COR-L47 (cell line): ENCODE data around the gene HSD17B10.
"Not testable (repeated sequence)": the region's sequence is repeated elsewhere in the genome, so short reads cannot be mapped to it uniquely, and the experiment has no call there.

ENCODE experiments used
- DNase-seq: peaks from one replicate; lab custom pipeline; 2025; lab: John Stamatoyannopoulos, UW

HSD17B10 gene

GRCh38 chrX:53437206-53437605, 3.0 kb upstream of the HSD17B10 start:
- no peak for DNase-seq

- peak; percentile 54 for DNase-seq
Observed at GRCh38 chrX:53435997-53436396, 1.8 kb upstream of the HSD17B10 start.

- no peak for DNase-seq
Observed at GRCh38 chrX:53430231-53430630, 3.9 kb downstream of the HSD17B10 start.

GRCh38 chrX:53429755-53430154, 4.4 kb downstream of the HSD17B10 start:
- no peak for DNase-seq

GRCh38 chrX:53422861-53423306, 11.3 kb downstream of the HSD17B10 start, which contains the start of gene RIBC1:
Gene RIBC1, plus strand, starts transcription at chrX:53422873. Its CDS starts 3,404 bp downstream, at chrX:53426277.
- DNase-seq, result no peak

- DNase-seq, result peak; percentile 94
Observed at GRCh38 chrX:53422086-53422860, 11.9 kb downstream of the HSD17B10 start, which contains the start of gene SMC1A. Gene SMC1A, minus strand, starts transcription at chrX:53422654. Its CDS starts 54 bp downstream, at chrX:53422600.

- no peak for DNase-seq
Observed at GRCh38 chrX:53421772-53422085, 12.4 kb downstream of the HSD17B10 start.

GRCh38 chrX:53421125-53421524, 13.0 kb downstream of the HSD17B10 start:
- DNase-seq, result no peak

- DNase-seq, result not testable (repeated sequence)
Observed at GRCh38 chrX:53420351-53420750, 13.8 kb downstream of the HSD17B10 start.

- no peak for DNase-seq
Observed at GRCh38 chrX:53412446-53412845, 21.7 kb downstream of the HSD17B10 start.

- DNase-seq, result no peak
Observed at GRCh38 chrX:53403535-53403934, 30.6 kb downstream of the HSD17B10 start.

- DNase-seq, result no peak
Observed at GRCh38 chrX:53398216-53398615, 36.0 kb downstream of the HSD17B10 start.

GRCh38 chrX:53395605-53396298, 38.4 kb downstream of the HSD17B10 start:
- no peak for DNase-seq

- no peak for DNase-seq
Observed at GRCh38 chrX:53383376-53384076, 50.6 kb downstream of the HSD17B10 start.
